GM12873 (cell line): Measurements from ENCODE around the gene DHX34.

Experiments used
- CTCF ChIP-seq: IDR thresholded peaks from 2 replicates; pipeline ENCODE4 v1.5.1; 2012; ENCODE audit warnings: low read depth, mild to moderate bottlenecking, moderate library complexity, low read length, control low read depth; ENCODE audit not compliant: insufficient read depth; ENCODE audit errors: missing control alignments

The DHX34 gene

GRCh38 chr19:47319923-47320871, 28.9 kb upstream of the DHX34 start:
- no peak for TF ChIP-seq CTCF

GRCh38 chr19:47321630-47322029, 27.5 kb upstream of the DHX34 start:
- no peak for TF ChIP-seq CTCF

- TF ChIP-seq CTCF = no peak
Observed at GRCh38 chr19:47322058-47322457, 27.1 kb upstream of the DHX34 start.

GRCh38 chr19:47323409-47323808, 25.7 kb upstream of the DHX34 start:
- no peak for TF ChIP-seq CTCF

GRCh38 chr19:47323872-47324271, 25.2 kb upstream of the DHX34 start:
- no peak for TF ChIP-seq CTCF

GRCh38 chr19:47324502-47324901, 24.6 kb upstream of the DHX34 start:
- no peak for TF ChIP-seq CTCF

- no peak for TF ChIP-seq CTCF
Observed at GRCh38 chr19:47330466-47330869, 18.6 kb upstream of the DHX34 start.
